NCI-H1417 treated with DMSO at 0.1 percent for 48 hours (cell line): ENCODE measurements around the gene RTRAF.

Source experiments
- DNase-seq: peaks from one replicate; lab custom pipeline; 2025; lab: John Stamatoyannopoulos, UW

RTRAF gene

GRCh38 chr14:52020866-52021717 lies 31.7 kb downstream of the RTRAF start:
- no peak for DNase-seq

- DNase-seq = no peak
These were observed 32.7 kb downstream of the RTRAF start for GRCh38 chr14:52021957-52022600.

GRCh38 chr14:52023518-52023917 lies 34.2 kb downstream of the RTRAF start:
- no peak for DNase-seq

GRCh38 chr14:52025310-52025709 lies 36.0 kb downstream of the RTRAF start:
- no peak for DNase-seq

- DNase-seq = no peak
These were observed 36.8 kb downstream of the RTRAF start for GRCh38 chr14:52026017-52026660.

GRCh38 chr14:52026901-52027300 lies 37.6 kb downstream of the RTRAF start:
- no peak for DNase-seq

GRCh38 chr14:52029881-52030280 lies 40.5 kb downstream of the RTRAF start:
- DNase-seq = no peak

- DNase-seq = no peak
These were observed 42.4 kb downstream of the RTRAF start for GRCh38 chr14:52031781-52032180.

GRCh38 chr14:52032204-52032801 lies 43.0 kb downstream of the RTRAF start:
- no peak for DNase-seq

- DNase-seq = no peak
These were observed 43.8 kb downstream of the RTRAF start for GRCh38 chr14:52033101-52033642.

- DNase-seq = no peak
These were observed 49.9 kb downstream of the RTRAF start for GRCh38 chr14:52039124-52039815.

- no peak for DNase-seq
These were observed 51.3 kb downstream of the RTRAF start for GRCh38 chr14:52040598-52040997.

- no peak for DNase-seq
These were observed 53.3 kb downstream of the RTRAF start for GRCh38 chr14:52042371-52043289.

- no peak for DNase-seq
These were observed 54.3 kb downstream of the RTRAF start for GRCh38 chr14:52043690-52044089.

GRCh38 chr14:52044791-52045522 lies 55.6 kb downstream of the RTRAF start:
- DNase-seq = no peak

- DNase-seq = no peak
These were observed 57.1 kb downstream of the RTRAF start for GRCh38 chr14:52046376-52046917.

- no peak for DNase-seq
These were observed 58.8 kb downstream of the RTRAF start for GRCh38 chr14:52048116-52048515.

- DNase-seq = no peak
These were observed 59.4 kb downstream of the RTRAF start for GRCh38 chr14:52048641-52049204.

GRCh38 chr14:52049271-52049670 lies 59.9 kb downstream of the RTRAF start:
- DNase-seq = no peak
